HepG2 (cell line): Measurements from ENCODE around the gene ISOC2. TPM values are rescaled to one million over a fixed set of nuclear protein-coding genes. Genes with fewer than 3 reads are reported as not detected.
A peak's percentile ranks its signal among the peaks of the same experiment; 100 is the strongest.

Experiments used
- ARNT ChIP-seq: fragments of 450-650 bp; IDR thresholded peaks from 2 replicates; pipeline ENCODE4 v1.6.1; 2017
- ERF ChIP-seq: IDR thresholded peaks from 2 replicates; pipeline ENCODE4 v1.6.1; 2018; ENCODE audit warnings: missing biosample characterization, missing genetic modification reagents
- GLI4 ChIP-seq: sonication (generic); formaldehyde crosslinking; IDR thresholded peaks from 2 replicates; pipeline ENCODE4 v1.5.1; 2020; ENCODE audit warnings: missing genetic modification reagents, mild to moderate bottlenecking, moderate library complexity, borderline replicate concordance
- JUNB ChIP-seq: sonication (generic); formaldehyde crosslinking; IDR thresholded peaks from 2 replicates; pipeline ENCODE4 v1.8.0; 2022; ENCODE audit warnings: missing genetic modification reagents, mild to moderate bottlenecking, borderline replicate concordance
- KLF6 ChIP-seq: IDR thresholded peaks from 2 replicates; pipeline ENCODE4 v1.8.0; 2016; ENCODE audit warnings: missing biosample characterization, missing genetic modification reagents
- MAFG ChIP-seq: sonication (generic); formaldehyde crosslinking; IDR thresholded peaks from 2 replicates; pipeline ENCODE4 v1.5.1; 2020; ENCODE audit warnings: mild to moderate bottlenecking, missing genetic modification reagents
- MBD4 ChIP-seq: IDR thresholded peaks from 2 replicates; pipeline ENCODE4 v1.6.1; 2012; ENCODE audit warnings: low read length, inconsistent platforms, borderline replicate concordance
- NFKB2 ChIP-seq: sonication (generic); formaldehyde crosslinking; IDR thresholded peaks from 2 replicates; pipeline ENCODE4 v1.4.0; 2020; ENCODE audit warnings: missing genetic modification reagents, borderline replicate concordance
- RAD21 ChIP-seq: fragments of 450-650 bp; formaldehyde crosslinking; IDR thresholded peaks from 2 replicates; pipeline ENCODE4 v1.5.0; 2020; ENCODE audit warnings: mild to moderate bottlenecking
- TBX2 ChIP-seq: sonication (generic); formaldehyde crosslinking; IDR thresholded peaks from 2 replicates; pipeline ENCODE4 v1.5.0; 2020; ENCODE audit warnings: missing genetic modification reagents, mild to moderate bottlenecking, borderline replicate concordance
- TMF1 ChIP-seq: sonication (generic); formaldehyde crosslinking; IDR thresholded peaks from 2 replicates; pipeline ENCODE4 v1.8.1; 2022; ENCODE audit warnings: low read depth, missing genetic modification reagents
- ZIK1 ChIP-seq: sonication (generic); formaldehyde crosslinking; IDR thresholded peaks from 2 replicates; pipeline ENCODE4 v1.5.0; 2020; ENCODE audit warnings: mild to moderate bottlenecking, low read depth, missing genetic modification reagents, borderline replicate concordance
- ZNF234 ChIP-seq: sonication (generic); formaldehyde crosslinking; conservative IDR thresholded peaks from 2 replicates; pipeline ENCODE4 v1.5.1; 2020; ENCODE audit warnings: mild to moderate bottlenecking, missing genetic modification reagents
- ZNF260 ChIP-seq: sonication (generic); formaldehyde crosslinking; IDR thresholded peaks from 2 replicates; pipeline ENCODE4 v1.4.0; 2020; ENCODE audit warnings: missing genetic modification reagents, low read depth, mild to moderate bottlenecking, borderline replicate concordance
- ZNF296 ChIP-seq: sonication (generic); formaldehyde crosslinking; conservative IDR thresholded peaks from 2 replicates; pipeline ENCODE4 v1.5.0; 2020; ENCODE audit warnings: mild to moderate bottlenecking, missing genetic modification reagents
- ZNF552 ChIP-seq: sonication (generic); formaldehyde crosslinking; IDR thresholded peaks from 2 replicates; pipeline ENCODE4 v1.9.0; 2022; ENCODE audit warnings: missing genetic modification reagents, mild to moderate bottlenecking, borderline replicate concordance
- ZNF652 ChIP-seq: IDR thresholded peaks from 2 replicates; pipeline ENCODE4 v1.6.1; 2016; ENCODE audit warnings: low read depth, borderline replicate concordance
- ZNF674 ChIP-seq: sonication (generic); formaldehyde crosslinking; IDR thresholded peaks from 2 replicates; pipeline ENCODE4 v1.5.0; 2020; ENCODE audit warnings: low read depth, mild to moderate bottlenecking, missing genetic modification reagents
- ZNF83 ChIP-seq: sonication (generic); formaldehyde crosslinking; IDR thresholded peaks from 2 replicates; pipeline ENCODE4 v1.4.0; 2020; ENCODE audit warnings: missing genetic modification reagents, mild to moderate bottlenecking, borderline replicate concordance
- polyA plus RNA-seq, 8 experiments: library from polyadenylated mRNA; depleted of rRNA in 3 of 8; stranded (reverse) in 7 of 8; unstranded in 1 of 8; fragments of >200 nt; fragmentation: Illumina TruSeq in 4 of 8; extraction: Trizol in 4 of 8; gene quantifications; 2 replicates each; pipeline versions ENCODE4 v1.2.1 to v1.2.3, GENCODE V29; 2011 to 2016; ENCODE audit warnings: low read depth in 4 of 8, missing spikeins in 1 of 8, mixed read lengths in 1 of 8; ENCODE audit not compliant: insufficient read depth in 1 of 8
- total RNA-seq, 5 experiments: library from RNA; depleted of rRNA; stranded (reverse); fragments of >200 nt; fragmentation: Illumina TruSeq; extraction: Trizol; gene quantifications; 2 replicates each; pipeline ENCODE4 v1.2.3, GENCODE V29; 2016; ENCODE audit warnings: low read depth in 1 of 5
- TF ChIP-seq, protein P1 (sequence below): sonication (generic); formaldehyde crosslinking; IDR thresholded peaks from 2 replicates; pipeline ENCODE4 v1.5.0; 2020; ENCODE audit warnings: missing genetic modification reagents, mild to moderate bottlenecking, borderline replicate concordance
- TF ChIP-seq, protein P2 (sequence below): sonication (generic); formaldehyde crosslinking; conservative IDR thresholded peaks from 2 replicates; pipeline ENCODE4 v1.8.1; 2023; ENCODE audit warnings: missing genetic modification reagents
- TF ChIP-seq, protein P3 (sequence below): sonication (generic); formaldehyde crosslinking; IDR thresholded peaks from 2 replicates; pipeline ENCODE4 v1.8.0; 2022; ENCODE audit warnings: mild to moderate bottlenecking, missing genetic modification reagents
- TF ChIP-seq, protein P4 (sequence below): IDR thresholded peaks from 2 replicates; pipeline ENCODE4 v1.4.0; 2020; ENCODE audit warnings: mild to moderate bottlenecking, missing genetic modification reagents

ISOC2 gene
- total and polyA plus RNA-seq, 2 of the 13 experiments (the other 11 are each of a cell fraction or from before 2014, with no cell fraction given) = 76.8 to 105 TPM

DNA sequence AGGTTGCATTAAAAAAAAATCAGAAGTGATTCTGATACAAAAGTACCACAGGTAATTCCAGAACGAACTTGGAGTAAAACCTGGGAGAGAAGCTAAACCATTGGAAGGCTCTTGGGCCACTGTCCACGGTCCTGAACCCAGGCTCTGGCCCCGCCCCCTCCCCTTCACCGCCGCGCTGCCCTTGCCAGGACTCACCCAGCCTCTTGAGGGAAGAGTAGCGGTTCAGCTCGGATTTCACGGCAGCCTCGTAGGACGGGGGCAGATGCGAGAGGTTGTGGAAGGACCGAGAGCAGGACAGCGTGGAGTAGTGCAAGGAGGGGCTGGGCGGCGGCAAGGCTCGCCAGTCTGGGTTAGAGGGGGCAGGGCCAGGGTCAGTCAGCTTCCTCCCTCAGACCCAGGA lies 24.0 kb downstream of the ISOC2 start (continued):
- TF ChIP-seq TBX2 (peak; percentile 43; the same call in 1 of the 2 replicates), JUNB (CRISPR knock-in tag) (0 out of 2 replicates have a peak, but pooled peaks have one; percentile 17), ZNF552 (CRISPR knock-in tag) (no peak), KLF6 (CRISPR knock-in tag) (peak; percentile 90), ZNF296 (CRISPR knock-in tag) (no peak), MBD4 (no peak), ERF (CRISPR knock-in tag) (peak; percentile 80), GLI4 (CRISPR knock-in tag) (no peak), ZNF234 (CRISPR knock-in tag) (no peak), ARNT (no peak), NFKB2 (CRISPR knock-in tag) (peak; percentile 84), ZNF674 (CRISPR knock-in tag) (no peak), ZNF83 (CRISPR knock-in tag) (0 out of 2 replicates have a peak, but pooled peaks have one; percentile 34), TMF1 (CRISPR knock-in tag) (peak; percentile 56; the same call in 1 of the 2 replicates), ZNF652 (CRISPR knock-in tag) (no peak), RAD21 (CRISPR knock-in tag) (no peak), ZIK1 (CRISPR knock-in tag) (0 out of 2 replicates have a peak, but pooled peaks have one; percentile 48), ZNF260 (no peak), MAFG (no peak)
- TF ChIP-seq, protein P1, sequence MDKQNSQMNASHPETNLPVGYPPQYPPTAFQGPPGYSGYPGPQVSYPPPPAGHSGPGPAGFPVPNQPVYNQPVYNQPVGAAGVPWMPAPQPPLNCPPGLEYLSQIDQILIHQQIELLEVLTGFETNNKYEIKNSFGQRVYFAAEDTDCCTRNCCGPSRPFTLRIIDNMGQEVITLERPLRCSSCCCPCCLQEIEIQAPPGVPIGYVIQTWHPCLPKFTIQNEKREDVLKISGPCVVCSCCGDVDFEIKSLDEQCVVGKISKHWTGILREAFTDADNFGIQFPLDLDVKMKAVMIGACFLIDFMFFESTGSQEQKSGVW = no peak
- TF ChIP-seq, protein P2, sequence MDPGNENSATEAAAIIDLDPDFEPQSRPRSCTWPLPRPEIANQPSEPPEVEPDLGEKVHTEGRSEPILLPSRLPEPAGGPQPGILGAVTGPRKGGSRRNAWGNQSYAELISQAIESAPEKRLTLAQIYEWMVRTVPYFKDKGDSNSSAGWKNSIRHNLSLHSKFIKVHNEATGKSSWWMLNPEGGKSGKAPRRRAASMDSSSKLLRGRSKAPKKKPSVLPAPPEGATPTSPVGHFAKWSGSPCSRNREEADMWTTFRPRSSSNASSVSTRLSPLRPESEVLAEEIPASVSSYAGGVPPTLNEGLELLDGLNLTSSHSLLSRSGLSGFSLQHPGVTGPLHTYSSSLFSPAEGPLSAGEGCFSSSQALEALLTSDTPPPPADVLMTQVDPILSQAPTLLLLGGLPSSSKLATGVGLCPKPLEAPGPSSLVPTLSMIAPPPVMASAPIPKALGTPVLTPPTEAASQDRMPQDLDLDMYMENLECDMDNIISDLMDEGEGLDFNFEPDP (CRISPR knock-in tag) = 0 out of 2 replicates have a peak, but pooled peaks have one; percentile 52
- TF ChIP-seq, protein P3, sequence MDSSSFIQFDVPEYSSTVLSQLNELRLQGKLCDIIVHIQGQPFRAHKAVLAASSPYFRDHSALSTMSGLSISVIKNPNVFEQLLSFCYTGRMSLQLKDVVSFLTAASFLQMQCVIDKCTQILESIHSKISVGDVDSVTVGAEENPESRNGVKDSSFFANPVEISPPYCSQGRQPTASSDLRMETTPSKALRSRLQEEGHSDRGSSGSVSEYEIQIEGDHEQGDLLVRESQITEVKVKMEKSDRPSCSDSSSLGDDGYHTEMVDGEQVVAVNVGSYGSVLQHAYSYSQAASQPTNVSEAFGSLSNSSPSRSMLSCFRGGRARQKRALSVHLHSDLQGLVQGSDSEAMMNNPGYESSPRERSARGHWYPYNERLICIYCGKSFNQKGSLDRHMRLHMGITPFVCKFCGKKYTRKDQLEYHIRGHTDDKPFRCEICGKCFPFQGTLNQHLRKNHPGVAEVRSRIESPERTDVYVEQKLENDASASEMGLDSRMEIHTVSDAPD (CRISPR knock-in tag) = no peak
- TF ChIP-seq, protein P4, sequence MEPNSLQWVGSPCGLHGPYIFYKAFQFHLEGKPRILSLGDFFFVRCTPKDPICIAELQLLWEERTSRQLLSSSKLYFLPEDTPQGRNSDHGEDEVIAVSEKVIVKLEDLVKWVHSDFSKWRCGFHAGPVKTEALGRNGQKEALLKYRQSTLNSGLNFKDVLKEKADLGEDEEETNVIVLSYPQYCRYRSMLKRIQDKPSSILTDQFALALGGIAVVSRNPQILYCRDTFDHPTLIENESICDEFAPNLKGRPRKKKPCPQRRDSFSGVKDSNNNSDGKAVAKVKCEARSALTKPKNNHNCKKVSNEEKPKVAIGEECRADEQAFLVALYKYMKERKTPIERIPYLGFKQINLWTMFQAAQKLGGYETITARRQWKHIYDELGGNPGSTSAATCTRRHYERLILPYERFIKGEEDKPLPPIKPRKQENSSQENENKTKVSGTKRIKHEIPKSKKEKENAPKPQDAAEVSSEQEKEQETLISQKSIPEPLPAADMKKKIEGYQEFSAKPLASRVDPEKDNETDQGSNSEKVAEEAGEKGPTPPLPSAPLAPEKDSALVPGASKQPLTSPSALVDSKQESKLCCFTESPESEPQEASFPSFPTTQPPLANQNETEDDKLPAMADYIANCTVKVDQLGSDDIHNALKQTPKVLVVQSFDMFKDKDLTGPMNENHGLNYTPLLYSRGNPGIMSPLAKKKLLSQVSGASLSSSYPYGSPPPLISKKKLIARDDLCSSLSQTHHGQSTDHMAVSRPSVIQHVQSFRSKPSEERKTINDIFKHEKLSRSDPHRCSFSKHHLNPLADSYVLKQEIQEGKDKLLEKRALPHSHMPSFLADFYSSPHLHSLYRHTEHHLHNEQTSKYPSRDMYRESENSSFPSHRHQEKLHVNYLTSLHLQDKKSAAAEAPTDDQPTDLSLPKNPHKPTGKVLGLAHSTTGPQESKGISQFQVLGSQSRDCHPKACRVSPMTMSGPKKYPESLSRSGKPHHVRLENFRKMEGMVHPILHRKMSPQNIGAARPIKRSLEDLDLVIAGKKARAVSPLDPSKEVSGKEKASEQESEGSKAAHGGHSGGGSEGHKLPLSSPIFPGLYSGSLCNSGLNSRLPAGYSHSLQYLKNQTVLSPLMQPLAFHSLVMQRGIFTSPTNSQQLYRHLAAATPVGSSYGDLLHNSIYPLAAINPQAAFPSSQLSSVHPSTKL (CRISPR knock-in tag) = peak; percentile 36; the same call in 1 of the 2 replicates
